ENCODE results near the gene RBM5. TPM values are rescaled to one million over a fixed set of nuclear protein-coding genes. Genes with fewer than 3 reads are reported as not detected.

Gene RBM5
- total RNA-seq, 1 experiment from 2014 or later = 128 TPM

GRCh38 chr3:50089609-50089945, 858 bp downstream of the RBM5 start:
- CTCF ChIA-PET = no interaction called here
- peak overlapping the region; percentile 85 for H3K27ac ChIP-seq (ENCODE audit: low read length)
- no peaks in the 10 kb centered on the region for H3K27me3 ChIP-seq (ENCODE audit: low read length)
- H3K9me2 ChIP-seq (replicated peaks; ENCODE audit: low read length) = no peaks in the 10 kb centered on the region
- DNase-seq (no peak), ATAC-seq (peak; percentile 18)
- intact Hi-C loops (cut with micrococcal nuclease) = no loop called here
- no peaks in the 10 kb centered on the region for H3F3A ChIP-seq (ENCODE audit: low read length, unreplicated experiment)
- BruUV-seq (replicated peaks) = no TSS peak
- H3K4me1 ChIP-seq (ENCODE audit: insufficient read depth, low read length) = peaks cover 17% of the 10 kb centered on the region
- peak overlapping the region; percentile 97 for H3K4me3 ChIP-seq (ENCODE audit: low read length)
- H3K9me3 ChIP-seq (ENCODE audit: low read length) = no peaks in the 10 kb centered on the region
- peaks cover 37% of the 10 kb centered on the region for H3K36me3 ChIP-seq (ENCODE audit: low read depth, low read length)
- POLR2A ChIA-PET (ENCODE audit: unreplicated experiment) = no interaction called here
- peaks cover 17% of the 10 kb centered on the region for H4K20me1 ChIP-seq (ENCODE audit: low read length)
- H2AFZ ChIP-seq (ENCODE audit: low read length) = peak overlapping the region; percentile 98
- peak overlapping the region; percentile 92 for H3K4me2 ChIP-seq (ENCODE audit: low read length)
- peaks cover 48% of the 10 kb centered on the region for H3K79me2 ChIP-seq (ENCODE audit: low read length)
- no peak for TF ChIP-seq EZH2phosphoT487 (IDR thresholded peaks at IDR 0.05; ENCODE audit: borderline replicate concordance, low read length)
- no peak for TF ChIP-seq CTCF (conservative IDR thresholded peaks at IDR 0.05; ENCODE audit: low read depth, low read length)
- no peak for TF ChIP-seq EZH2 (IDR thresholded peaks at IDR 0.05; ENCODE audit: low read length, unreplicated experiment)
- H3K9ac ChIP-seq (ENCODE audit: low read length) = peak overlapping the region; percentile 100

GRCh38 chr3:50090984-50091383, 2.3 kb downstream of the RBM5 start:
- H3K4me2 ChIP-seq (ENCODE audit: low read length) = peak overlapping the region; percentile 92
- peaks cover 51% of the 10 kb centered on the region for H3K36me3 ChIP-seq (ENCODE audit: low read depth, low read length)
- no peaks in the 10 kb centered on the region for H3K9me2 ChIP-seq (replicated peaks; ENCODE audit: low read length)
- H3K4me3 ChIP-seq (ENCODE audit: low read length) = peak overlapping the region; percentile 97
- no peaks in the 10 kb centered on the region for H3F3A ChIP-seq (ENCODE audit: low read length, unreplicated experiment)
- H3K79me2 ChIP-seq (ENCODE audit: low read length) = peaks cover 62% of the 10 kb centered on the region
- ChIA-PET POLR2A (ENCODE audit: unreplicated experiment) (no interaction called here), CTCF (no interaction called here)
- DNase-seq (no peak), ATAC-seq (no peak)
- 0 out of 2 replicates have a peak overlapping the region, but pooled peaks have one; percentile 100 for H3K9ac ChIP-seq (ENCODE audit: low read length)
- peaks cover 21% of the 10 kb centered on the region for H3K4me1 ChIP-seq (ENCODE audit: insufficient read depth, low read length)
- no peaks in the 10 kb centered on the region for H3K9me3 ChIP-seq (ENCODE audit: low read length)
- peaks cover 18% of the 10 kb centered on the region for H4K20me1 ChIP-seq (ENCODE audit: low read length)
- H3K27me3 ChIP-seq (ENCODE audit: low read length) = no peaks in the 10 kb centered on the region
- BruUV-seq (replicated peaks) = no TSS peak
- TF ChIP-seq EZH2phosphoT487 (IDR thresholded peaks at IDR 0.05; ENCODE audit: borderline replicate concordance, low read length) (no peak), CTCF (conservative IDR thresholded peaks at IDR 0.05; ENCODE audit: low read depth, low read length) (no peak), EZH2 (IDR thresholded peaks at IDR 0.05; ENCODE audit: low read length, unreplicated experiment) (no peak)
- no peak overlapping the region for H3K27ac ChIP-seq (ENCODE audit: low read length)
- intact Hi-C loops (cut with micrococcal nuclease) = no loop called here
- H2AFZ ChIP-seq (ENCODE audit: low read length) = no peak overlapping the region

- Histone ChIP-seq H3K9ac (ENCODE audit: low read length) (no peak overlapping the region), H3F3A (ENCODE audit: low read length, unreplicated experiment) (no peaks in the 10 kb centered on the region), H3K27ac (ENCODE audit: low read length) (peak overlapping the region; percentile 6; the same call in 1 of the 2 replicates), H3K4me1 (ENCODE audit: insufficient read depth, low read length) (peaks cover 13% of the 10 kb centered on the region), H3K27me3 (ENCODE audit: low read length) (no peaks in the 10 kb centered on the region), H3K9me2 (replicated peaks; ENCODE audit: low read length) (no peaks in the 10 kb centered on the region), H2AFZ (ENCODE audit: low read length) (no peak overlapping the region), H4K20me1 (ENCODE audit: low read length) (peaks cover 16% of the 10 kb centered on the region), H3K4me3 (ENCODE audit: low read length) (no peak overlapping the region), H3K36me3 (ENCODE audit: low read depth, low read length) (peaks cover 81% of the 10 kb centered on the region), H3K9me3 (ENCODE audit: low read length) (no peaks in the 10 kb centered on the region), H3K4me2 (ENCODE audit: low read length) (no peak overlapping the region), H3K79me2 (ENCODE audit: low read length) (peaks cover 61% of the 10 kb centered on the region)
- peak; percentile 91 for ATAC-seq
- intact Hi-C loops (cut with micrococcal nuclease) = no loop called here
- DNase-seq = peak; percentile 40
- no peak for TF ChIP-seq CTCF (conservative IDR thresholded peaks at IDR 0.05; ENCODE audit: low read depth, low read length)
- TF ChIP-seq EZH2 (IDR thresholded peaks at IDR 0.05; ENCODE audit: low read length, unreplicated experiment) = no peak
- TF ChIP-seq EZH2phosphoT487 (IDR thresholded peaks at IDR 0.05; ENCODE audit: borderline replicate concordance, low read length) = no peak
- BruUV-seq (replicated peaks) = no TSS peak
- CTCF ChIA-PET = no interaction called here
- POLR2A ChIA-PET (ENCODE audit: unreplicated experiment) = interaction anchor here (0.5 to 0.7 kb wide), 3 partner anchors 14 to 248 kb away, joined by 3 to 10 read pairs (median 5); no protein-coding TSS in a partner anchor
Observed at GRCh38 chr3:50095352-50095998, 6.8 kb downstream of the RBM5 start.

Data from PC-3 (cell line).